Gastrocnemius medialis (tissue), 4 donors: ENCODE results near the gene RAB3IL1. TPM values are rescaled to one million over a fixed set of nuclear protein-coding genes. Genes with fewer than 3 reads are reported as not detected.

Source experiments
- ATAC-seq, 2 donors: fragments of 150-250 bp; one replicate each; pipeline ENCODE4 v1.9.1; 2016
- DNase-seq, 2 donors: peaks; one replicate each; pipeline ENCODE4 v3.0.0-alpha.2; 2019
- H3K27ac ChIP-seq, 4 donors: fragments of 200-600 bp; sonication (generic); 1 replicate in 1 of 4; 2 replicates in 3 of 4; pipeline ENCODE4 v1.5.1; 2016 to 2018; ENCODE audit warnings: mild to moderate bottlenecking in 2 of 4, moderate library complexity in 1 of 4
- H3K27me3 ChIP-seq, 3 donors: fragments of 200-600 bp; sonication (generic) in 2 of 3; 1 replicate in 1 of 3; 2 replicates in 2 of 3; pipeline versions ENCODE4 v1.5.1 to v1.6.0; 2016 to 2019; ENCODE audit warnings: mild to moderate bottlenecking in 1 of 3, moderate library complexity in 1 of 3
- H3K36me3 ChIP-seq, 2 donors: fragments of 200-600 bp; sonication (generic) in 1 of 2; one replicate each; pipeline ENCODE4 v1.5.1; 2017 to 2018
- H3K4me1 ChIP-seq, 2 donors: fragments of 200-600 bp; sonication (generic) in 1 of 2; one replicate each; pipeline ENCODE4 v1.5.1; 2016 to 2017; ENCODE audit warnings: mild to moderate bottlenecking in 2 of 2
- H3K4me3 ChIP-seq, 4 donors: fragments of 200-600 bp; sonication (generic) in 3 of 4; 1 replicate in 1 of 4; 2 replicates in 3 of 4; pipeline ENCODE4 v1.5.1; 2016 to 2019; ENCODE audit warnings: mild to moderate bottlenecking in 2 of 4
- H3K9me3 ChIP-seq, 3 donors: fragments of 200-600 bp; sonication (generic) in 2 of 3; 1 replicate in 1 of 3; 2 replicates in 2 of 3; pipeline ENCODE4 v1.5.1; 2016 to 2019
- CTCF ChIP-seq, 5 experiments: fragments of 450-650 bp in 3 of 5; fragments of 200-600 bp in 2 of 5; sonication (generic) in 2 of 5; IDR thresholded peaks in 4 of 5; conservative IDR thresholded peaks in 1 of 5; 1 replicate in 4 of 5; 2 replicates in 1 of 5; pipeline ENCODE4 v1.5.1; 2016 to 2019; ENCODE audit warnings: antibody characterized with exemption in 5 of 5, mild to moderate bottlenecking in 3 of 5, moderate library complexity in 3 of 5
- POLR2A ChIP-seq, 2 donors: fragments of 450-650 bp; IDR thresholded peaks; one replicate each; pipeline ENCODE4 v1.6.1; 2017; ENCODE audit warnings: antibody characterized with exemption in 2 of 2, mild to moderate bottlenecking in 2 of 2, moderate library complexity in 2 of 2
- in situ Hi-C, 4 donors: fragments of 200-750 bp; cut with MboI; loops; one replicate each; pipeline versions ENCODE4 v1.15.0 to v1.8.0; 2017; ENCODE audit warnings: low sequenced_read_pairs in 4 of 4
- intact Hi-C: fragments of 100-400 bp; cut with DNase I; formaldehyde crosslinking; loops from one replicate; pipeline ENCODE4 v1.15.1; 2023; ENCODE audit warnings: low total_unique reads
- total RNA-seq, 4 donors: library from RNA; depleted of rRNA; stranded (reverse); fragments of >200 nt; gene quantifications; one replicate each; pipeline versions ENCODE4 v1.1.0 to v1.2.3, GENCODE V29; 2016

RAB3IL1 gene
- total RNA-seq, 4 donors from 2014 or later: 3.9 to 5.4 (median 4.9) TPM

- no peak overlapping the region for H3K4me3 ChIP-seq
- in situ Hi-C loops: no loop called here
- H3K36me3 ChIP-seq: peaks cover 0 to 24% of the 10 kb centered on the region in 2 donors
- peaks cover 0 to 4% (median under 1%) of the 10 kb centered on the region in 3 donors for H3K27me3 ChIP-seq
- H3K27ac ChIP-seq: peak overlapping the region in 2 of 4 donors; percentile 99
- no peaks in the 10 kb centered on the region for H3K9me3 ChIP-seq
- DNase-seq (no peak), ATAC-seq (no peak)
- intact Hi-C loops: loop anchor here (10.0 kb wide), 1 partner anchor 266 kb away; no protein-coding TSS in a partner anchor
- H3K4me1 ChIP-seq: peaks cover 38 to 43% of the 10 kb centered on the region in 2 donors
- TF ChIP-seq POLR2A (IDR thresholded peaks at IDR 0.05) (no peak), CTCF (IDR thresholded peaks at IDR 0.05 in 4 of 5, conservative IDR thresholded peaks at IDR 0.05 in 1 of 5) (no peak)
Measured at GRCh38 chr11:61960532-61960931, 43.2 kb upstream of the RAB3IL1 start.

GRCh38 chr11:61959678-61960077, 42.3 kb upstream of the RAB3IL1 start:
- H3K4me3 ChIP-seq: no peak overlapping the region
- no peak for TF ChIP-seq POLR2A (IDR thresholded peaks at IDR 0.05)
- no peak for TF ChIP-seq CTCF (IDR thresholded peaks at IDR 0.05 in 4 of 5, conservative IDR thresholded peaks at IDR 0.05 in 1 of 5)
- no peak overlapping the region for H3K27ac ChIP-seq
- H3K27me3 ChIP-seq: peaks cover 4 to 8% (median 4%) of the 10 kb centered on the region in 3 donors
- no peaks in the 10 kb centered on the region for H3K9me3 ChIP-seq
- peaks cover 38 to 43% of the 10 kb centered on the region in 2 donors for H3K4me1 ChIP-seq
- intact Hi-C loops: loop anchor here (10.0 kb wide), 1 partner anchor 265 kb away; no protein-coding TSS in a partner anchor
- ATAC-seq (no peak), DNase-seq (no peak)
- peaks cover 0 to 15% of the 10 kb centered on the region in 2 donors for H3K36me3 ChIP-seq
- in situ Hi-C loops: loop anchor here in 1 of 4 donors (10.0 kb wide), 1 partner anchor 75 kb away; no protein-coding TSS in a partner anchor

GRCh38 chr11:61959114-61959513, 41.7 kb upstream of the RAB3IL1 start:
- DNase-seq (no peak), ATAC-seq (no peak)
- no peak overlapping the region for H3K27ac ChIP-seq
- no peak overlapping the region for H3K4me3 ChIP-seq
- peaks cover 9 to 14% (median 10%) of the 10 kb centered on the region in 3 donors for H3K27me3 ChIP-seq
- in situ Hi-C loops: loop anchor here in 1 of 4 donors (10.0 kb wide), 1 partner anchor 74 kb away; no protein-coding TSS in a partner anchor
- intact Hi-C loops: no loop called here
- TF ChIP-seq POLR2A (IDR thresholded peaks at IDR 0.05) (no peak), CTCF (IDR thresholded peaks at IDR 0.05 in 4 of 5, conservative IDR thresholded peaks at IDR 0.05 in 1 of 5) (no peak)
- H3K9me3 ChIP-seq: no peaks in the 10 kb centered on the region
- H3K36me3 ChIP-seq: peaks cover 0 to 9% of the 10 kb centered on the region in 2 donors
- peaks cover 38 to 39% of the 10 kb centered on the region in 2 donors for H3K4me1 ChIP-seq

GRCh38 chr11:61958590-61958989, 41.2 kb upstream of the RAB3IL1 start:
- Histone ChIP-seq H3K9me3 (no peaks in the 10 kb centered on the region), H3K27me3 (peaks cover 9 to 18% (median 13%) of the 10 kb centered on the region in 3 donors), H3K4me1 (peaks cover 34% of the 10 kb centered on the region in 2 donors), H3K27ac (no peak overlapping the region), H3K4me3 (no peak overlapping the region), H3K36me3 (peaks cover 0 to 4% of the 10 kb centered on the region in 2 donors)
- no peak for DNase-seq
- intact Hi-C loops: no loop called here
- TF ChIP-seq CTCF (IDR thresholded peaks at IDR 0.05 in 4 of 5, conservative IDR thresholded peaks at IDR 0.05 in 1 of 5) (no peak), POLR2A (IDR thresholded peaks at IDR 0.05) (no peak)
- in situ Hi-C loops: loop anchor here in 1 of 4 donors (10.0 kb wide), 1 partner anchor 74 kb away; no protein-coding TSS in a partner anchor
- ATAC-seq: no peak
